Measurements from ENCODE around the gene LRIG1.

GRCh38 chr3:66439666-66440344, 61.0 kb downstream of the LRIG1 start:
- TF ChIP-seq CTCF (IDR thresholded peaks at IDR 0.05; ENCODE audit: poor library complexity) (no peak), EZH2phosphoT487 (IDR thresholded peaks at IDR 0.05; ENCODE audit: low read depth, severe bottlenecking, unreplicated experiment) (no peak), EZH2 (IDR thresholded peaks at IDR 0.05; ENCODE audit: borderline replicate concordance) (no peak)
